NK-92 (cell line): ENCODE data around the gene CYP26B1.

Experiments used
- DNase-seq: peaks from one replicate; lab custom pipeline; 2025; ENCODE audit not compliant: unreplicated experiment; lab: John Stamatoyannopoulos, UW

The CYP26B1 gene

GRCh38 chr2:72130659-72131360, 16.9 kb downstream of the CYP26B1 start:
- no peak for DNase-seq

- no peak for DNase-seq
Observed at GRCh38 chr2:72129681-72130340, 17.9 kb downstream of the CYP26B1 start.

DNA sequence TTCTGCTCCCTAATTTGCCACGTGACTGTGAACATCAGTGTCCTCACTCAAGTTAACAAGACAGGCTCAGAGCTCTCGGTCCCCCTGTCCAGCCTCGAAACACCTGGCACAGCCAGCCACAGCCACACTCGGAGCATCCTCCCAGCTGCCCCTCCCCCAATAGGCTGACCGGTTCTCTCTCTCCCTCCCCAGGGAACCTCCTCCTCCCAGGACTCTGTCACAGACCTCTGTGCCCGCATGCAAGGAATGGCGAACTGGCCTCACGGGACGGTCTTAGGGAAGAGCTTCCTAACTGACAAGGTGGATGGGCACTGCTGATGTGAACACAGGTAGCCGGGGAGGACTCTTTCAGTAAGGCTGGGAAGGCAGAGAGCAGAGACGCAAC, 18.8 kb downstream of the CYP26B1 start:
- DNase-seq = no peak

- no peak for DNase-seq
Observed at GRCh38 chr2:72128059-72128842, 19.4 kb downstream of the CYP26B1 start.

GRCh38 chr2:72127401-72128058, 20.1 kb downstream of the CYP26B1 start:
- DNase-seq = no peak

DNA sequence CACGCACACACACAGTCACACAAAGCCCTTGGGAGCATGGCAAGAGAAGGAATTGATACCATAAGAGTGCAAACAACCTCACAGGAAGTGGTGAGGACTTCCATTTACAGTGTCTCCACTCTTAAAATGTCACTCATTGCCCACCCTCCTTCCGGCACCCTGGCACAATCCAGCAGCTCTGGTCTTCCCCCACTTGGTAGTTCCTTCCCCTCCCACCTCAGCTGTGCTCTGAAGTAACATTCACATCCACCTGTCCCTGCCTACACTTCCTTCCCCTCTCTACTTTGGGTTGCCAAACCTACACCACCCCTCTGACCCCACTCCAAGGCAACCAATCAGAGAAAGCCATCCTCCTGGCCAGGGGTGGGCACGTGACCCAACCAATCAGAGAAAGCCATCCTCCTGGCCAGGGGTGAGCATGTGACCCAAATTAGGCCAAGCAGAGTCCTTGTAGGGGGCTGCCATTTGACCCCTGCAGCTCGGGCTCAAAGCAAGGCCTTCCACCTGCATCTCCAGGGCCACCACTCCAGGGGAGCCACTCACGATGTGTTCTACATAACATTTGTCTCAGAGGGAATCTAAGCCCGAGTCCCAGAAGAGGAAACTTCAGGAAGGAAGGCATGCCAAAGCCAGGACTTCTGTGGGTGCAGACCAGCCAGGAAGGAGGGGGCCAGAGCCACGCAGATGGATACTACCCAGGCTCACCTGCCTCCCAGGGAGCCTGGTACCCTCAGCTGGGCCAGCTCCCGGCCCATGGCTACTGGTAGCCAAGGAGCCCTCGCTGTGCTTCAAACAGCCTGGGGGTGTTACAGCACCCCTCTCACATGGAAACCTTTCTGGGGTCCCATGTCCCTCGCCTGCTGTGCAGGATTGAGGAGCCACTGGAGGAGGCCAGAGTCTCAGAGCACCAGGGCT, 21.2 kb downstream of the CYP26B1 start:
- DNase-seq = no peak

DNA sequence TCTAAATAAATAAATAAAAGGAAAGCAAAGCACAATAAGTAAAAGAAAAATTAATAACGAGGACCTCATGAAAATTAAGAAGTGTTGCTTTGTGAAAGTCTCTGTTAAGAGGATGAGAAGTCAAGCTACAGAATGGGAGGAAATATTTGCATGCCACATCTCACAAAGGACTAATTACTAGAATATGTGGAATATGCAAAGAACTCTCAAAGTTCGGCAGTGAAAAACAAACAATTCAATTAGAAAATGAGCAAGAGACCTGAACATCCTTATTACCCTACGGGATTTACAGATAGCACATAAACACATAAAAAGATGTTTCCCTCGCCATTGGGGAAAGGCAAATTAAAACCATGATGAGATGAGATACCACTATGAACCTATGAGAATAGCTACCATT, 23.3 kb downstream of the CYP26B1 start:
- no peak for DNase-seq

DNA sequence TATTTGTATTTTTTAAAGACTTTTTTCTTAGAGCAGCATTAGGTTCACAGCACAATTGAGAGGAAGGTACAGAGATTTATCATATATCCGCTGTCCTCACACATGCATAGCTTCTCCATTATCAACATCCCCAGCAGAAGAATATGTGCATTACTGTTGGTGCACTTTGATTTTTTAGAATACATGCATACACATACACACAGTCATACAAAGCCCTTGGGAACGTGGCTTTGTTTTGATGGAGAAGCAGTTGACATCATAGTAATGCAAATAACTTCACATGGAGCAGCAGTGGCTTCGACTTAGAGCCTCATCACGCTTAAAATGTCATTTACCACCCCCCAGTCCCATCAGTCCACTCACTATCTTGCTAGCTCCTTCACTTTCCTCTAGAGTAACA, 26.5 kb downstream of the CYP26B1 start:
- DNase-seq = no peak

- no peak for DNase-seq
Observed at GRCh38 chr2:72118951-72119350, 28.7 kb downstream of the CYP26B1 start.

GRCh38 chr2:72118386-72118785, 29.3 kb downstream of the CYP26B1 start:
- no peak for DNase-seq

GRCh38 chr2:72117718-72118117, 29.9 kb downstream of the CYP26B1 start:
- DNase-seq = no peak

DNA sequence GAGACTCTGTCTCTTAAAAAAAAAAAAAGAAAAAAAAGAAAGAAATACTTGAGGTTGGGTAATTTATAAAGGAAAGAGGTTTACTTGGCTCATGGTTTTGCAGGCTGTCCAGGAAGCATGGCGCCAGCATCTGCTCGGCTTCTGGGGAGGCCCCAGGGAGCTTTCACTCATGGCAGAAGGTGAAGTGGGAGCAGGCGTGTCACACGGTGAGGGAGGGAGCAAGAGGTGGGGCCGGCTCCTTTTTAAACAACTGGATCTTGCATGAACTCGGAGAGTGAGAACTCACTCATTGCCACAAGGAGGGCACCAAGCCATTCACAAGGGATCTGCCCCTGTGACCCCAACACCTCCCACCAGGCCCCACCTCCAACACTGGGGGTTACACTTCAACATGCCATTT, 30.6 kb downstream of the CYP26B1 start:
- DNase-seq = no peak

- no peak for DNase-seq
Observed at GRCh38 chr2:72116081-72116533, 31.6 kb downstream of the CYP26B1 start.

DNA sequence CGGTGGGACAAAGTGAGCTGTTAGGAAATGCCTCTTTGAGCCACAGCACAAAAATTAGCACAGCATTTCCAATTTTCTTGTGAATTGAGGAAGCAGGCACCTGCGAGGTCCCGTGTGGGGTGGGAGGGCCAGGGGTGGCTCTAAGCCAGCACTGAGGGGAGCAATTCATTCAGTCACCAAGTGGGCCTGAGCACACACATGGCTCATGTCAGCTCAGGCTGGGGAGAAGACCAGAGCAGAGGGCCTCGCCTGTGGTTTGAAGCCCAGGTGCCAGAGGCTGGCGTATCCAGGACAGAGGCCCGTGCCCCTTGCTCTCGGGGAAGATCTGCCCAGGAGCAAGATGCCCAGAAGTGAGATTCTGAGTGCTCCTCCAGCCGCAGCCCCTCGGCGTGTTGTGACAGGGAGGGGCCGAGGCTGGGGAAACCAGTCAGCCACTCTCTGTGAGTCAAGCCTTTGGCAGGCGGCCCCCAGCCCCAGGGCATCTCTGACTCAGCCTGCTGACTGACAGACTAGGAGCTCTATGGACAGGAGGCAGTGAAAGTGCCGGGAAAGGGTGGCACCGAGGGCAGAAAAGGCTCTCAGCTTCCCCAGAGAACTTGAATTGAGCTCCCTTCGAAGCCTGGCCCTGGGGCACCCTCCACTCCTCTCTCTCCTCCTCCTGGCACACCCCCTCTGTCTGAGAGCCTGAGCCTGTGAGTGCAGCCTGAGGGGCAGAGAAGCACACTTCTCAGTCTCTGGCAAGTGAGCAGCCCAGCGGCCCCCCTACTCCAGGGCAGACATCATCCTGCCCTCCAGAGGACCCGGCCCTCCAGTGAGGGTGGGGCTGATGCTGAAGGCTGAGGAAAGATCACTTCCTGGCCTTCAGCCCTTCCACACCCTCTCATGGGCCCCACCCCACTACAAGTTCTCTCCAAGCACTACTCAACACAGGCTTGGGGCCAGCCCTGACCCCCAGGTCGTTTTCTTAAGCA, 32.3 kb downstream of the CYP26B1 start:
- no peak for DNase-seq

- no peak for DNase-seq
Observed at GRCh38 chr2:72114693-72115051, 33.0 kb downstream of the CYP26B1 start.

- no peak for DNase-seq
Observed at GRCh38 chr2:72113847-72114692, 33.6 kb downstream of the CYP26B1 start.

DNA sequence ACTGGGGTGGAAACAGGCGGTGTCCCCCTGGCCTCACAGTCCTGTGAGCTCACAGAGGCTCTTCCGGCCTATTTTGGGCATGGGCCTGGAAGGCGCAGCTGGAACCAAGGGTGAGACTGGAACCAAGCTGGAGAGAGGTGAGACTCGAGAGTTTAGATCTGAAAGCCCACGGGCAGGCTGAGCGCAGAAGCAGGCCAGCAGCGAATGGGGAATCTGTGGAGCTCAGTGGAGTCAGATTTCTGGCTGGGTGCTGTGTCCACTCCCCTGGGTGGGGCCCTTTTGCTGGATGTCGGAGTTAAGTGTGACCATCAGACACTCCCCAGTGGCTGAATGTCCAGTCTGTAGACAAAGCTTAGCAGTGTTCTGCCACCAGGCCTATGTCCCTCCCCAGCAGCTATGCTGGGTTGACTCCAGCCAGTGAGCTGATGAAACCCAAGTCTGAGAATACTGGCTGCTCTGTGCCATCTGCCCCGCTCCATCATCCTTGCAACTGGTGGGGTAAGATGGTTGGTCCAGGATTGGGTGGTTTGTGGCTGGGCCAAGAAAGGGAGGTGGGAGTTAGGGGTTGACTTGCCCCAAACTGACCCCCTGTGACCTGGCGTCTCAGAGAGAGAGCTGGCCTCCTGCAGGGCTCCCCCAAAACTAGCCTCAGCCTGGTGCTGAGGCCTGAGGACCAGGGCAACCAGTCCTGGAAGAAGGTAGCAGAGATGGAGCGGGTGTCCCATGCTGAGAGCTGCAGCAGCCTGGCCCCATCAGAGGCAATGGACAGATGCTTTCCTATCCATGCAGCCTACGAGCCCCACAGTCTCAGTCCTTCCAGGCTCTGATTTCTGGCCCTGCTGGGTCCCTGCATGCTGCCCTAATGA, 34.4 kb downstream of the CYP26B1 start:
- no peak for DNase-seq
